Activated CD4-positive, alpha-beta T cell treated with anti-CD3 and anti-CD28 coated beads, Interleukin-2, amount 10 ng/mL, durations not matched to agents 7 days and 5 days (primary cell): Measurements from ENCODE around the gene EPHB4. TPM values are rescaled to one million over a fixed set of nuclear protein-coding genes. Genes with fewer than 3 reads are reported as not detected.
A peak's percentile ranks its signal among the peaks of the same experiment; 100 is the strongest.
"Not testable (repeated sequence)": the region's sequence is repeated elsewhere in the genome, so short reads cannot be mapped to it uniquely, and the experiment has no call there.

ENCODE experiments used
- CTCF ChIA-PET: fragments of 350-600 bp; sonication (Branson Sonifier 250); formaldehyde crosslinking; loops from one replicate; lab custom pipeline; 2021; ENCODE audit warnings: antibody characterized with exemption; lab: Charles Lee
- POLR2A ChIA-PET: fragments of 350-600 bp; sonication (Branson Sonifier 250); formaldehyde crosslinking; loops from one replicate; lab custom pipeline; 2021; ENCODE audit warnings: antibody characterized with exemption; lab: Charles Lee
- DNase-seq: peaks from one replicate; pipeline ENCODE4 v3.0.0-alpha.2; 2020
- H3K27ac Mint-ChIP-seq: one replicate; pipeline ENCODE4 v1.8.0; 2021; ENCODE audit warnings: mild to moderate bottlenecking, moderate library complexity, mixed read lengths
- H3K27me3 Mint-ChIP-seq: one replicate; pipeline ENCODE4 v1.8.0; 2021; ENCODE audit warnings: mixed read lengths
- H3K36me3 Mint-ChIP-seq: one replicate; pipeline ENCODE4 v1.8.0; 2021; ENCODE audit warnings: low read depth, mixed read lengths
- H3K4me1 Mint-ChIP-seq: one replicate; pipeline ENCODE4 v1.8.0; 2021; ENCODE audit warnings: mixed read lengths
- H3K4me3 Mint-ChIP-seq: one replicate; pipeline ENCODE4 v1.8.0; 2021; ENCODE audit warnings: mild to moderate bottlenecking, moderate library complexity, mixed read lengths
- H3K9me3 Mint-ChIP-seq: one replicate; pipeline ENCODE4 v1.8.0; 2021; ENCODE audit warnings: mixed read lengths
- total RNA-seq, 2 experiments: library from RNA; stranded (reverse); gene quantifications; one replicate each; pipeline ENCODE4 v1.2.3, GENCODE V29; 2021

EPHB4 gene
- total RNA-seq, 2 experiments from 2014 or later: 1.6 to 2.1 TPM

DNA sequence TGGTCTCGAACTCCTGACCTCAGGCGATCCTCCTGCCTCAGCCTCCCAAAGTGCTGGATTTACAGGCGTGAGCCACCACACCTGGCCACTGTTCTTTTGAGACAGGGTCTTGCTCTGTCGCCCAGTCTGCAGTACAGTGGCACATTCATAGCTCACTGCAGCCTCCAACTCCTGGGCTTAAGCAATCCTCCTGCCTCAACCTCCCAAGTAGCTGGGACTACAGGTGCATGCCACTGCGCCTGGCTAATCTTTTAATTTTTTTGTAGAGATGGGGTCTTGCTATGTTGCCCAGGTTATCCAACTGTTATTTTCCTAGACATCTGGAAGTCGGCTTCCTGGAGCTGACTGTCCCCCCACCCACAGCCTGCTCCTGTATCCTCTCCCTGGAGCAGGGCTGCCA lies 20.4 kb downstream of the EPHB4 start:
- H3K9me3 Mint-ChIP-seq, H3K27ac Mint-ChIP-seq, DNase-seq, H3K4me1 Mint-ChIP-seq, POLR2A ChIA-PET, H3K27me3 Mint-ChIP-seq, H3K36me3 Mint-ChIP-seq, H3K4me3 Mint-ChIP-seq: not testable (repeated sequence)
- CTCF ChIA-PET: interaction anchor here (0.5 to 2.4 kb wide), 4 partner anchors 13 to 1063 kb away, joined by 3 to 9 read pairs (median 3); partner anchors contain the start of gene SLC12A9

DNA sequence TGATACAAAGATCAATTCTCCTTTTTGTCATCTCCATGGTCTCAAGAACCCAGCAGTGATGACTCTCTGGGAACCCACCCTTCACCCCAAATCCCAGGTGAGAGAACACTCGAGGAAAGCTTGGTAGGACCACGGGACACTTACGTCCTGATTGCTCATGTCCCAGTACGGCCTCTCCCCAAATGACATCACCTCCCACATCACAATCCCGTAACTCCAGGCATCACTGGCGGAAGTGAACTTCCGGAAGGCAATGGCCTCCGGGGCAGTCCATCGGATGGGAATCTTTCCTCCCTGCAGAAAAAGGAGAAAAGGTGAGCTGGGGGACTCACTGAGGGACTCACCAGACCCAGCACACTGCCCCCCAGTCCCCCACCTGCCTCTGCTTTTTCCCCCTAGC lies 21.0 kb downstream of the EPHB4 start:
- ChIA-PET CTCF (interaction anchor here (1.5 to 2.4 kb wide), 2 partner anchors 13 to 45 kb away, joined by 3 to 9 read pairs; partner anchors contain the start of gene SLC12A9), POLR2A (no interaction called here)
- H3K27ac Mint-ChIP-seq: no peak overlapping the region
- H3K4me1 Mint-ChIP-seq: peaks cover 6% of the 10 kb centered on the region
- H3K9me3 Mint-ChIP-seq: no peaks in the 10 kb centered on the region
- DNase-seq: no peak
- no peaks in the 10 kb centered on the region for H3K36me3 Mint-ChIP-seq
- no peak overlapping the region for H3K4me3 Mint-ChIP-seq
- no peaks in the 10 kb centered on the region for H3K27me3 Mint-ChIP-seq

GRCh38 chr7:100804681-100805431 lies 22.5 kb downstream of the EPHB4 start:
- H3K9me3 Mint-ChIP-seq: no peaks in the 10 kb centered on the region
- no peak overlapping the region for H3K4me3 Mint-ChIP-seq
- H3K27ac Mint-ChIP-seq: no peak overlapping the region
- CTCF ChIA-PET: interaction anchor here (0.6 to 2.4 kb wide), 5 partner anchors 11 to 447 kb away, joined by 3 to 9 read pairs (median 5); partner anchors contain the start of genes POP7 and SLC12A9
- no peaks in the 10 kb centered on the region for H3K36me3 Mint-ChIP-seq
- H3K27me3 Mint-ChIP-seq: no peaks in the 10 kb centered on the region
- POLR2A ChIA-PET: no interaction called here
- H3K4me1 Mint-ChIP-seq: peaks cover 6% of the 10 kb centered on the region
- no peak for DNase-seq

GRCh38 chr7:100803398-100804161 lies 23.7 kb downstream of the EPHB4 start:
- Mint-ChIP-seq H3K36me3 (no peaks in the 10 kb centered on the region), H3K27me3 (no peaks in the 10 kb centered on the region), H3K27ac (peak overlapping the region; percentile 66), H3K9me3 (no peaks in the 10 kb centered on the region), H3K4me1 (peaks cover 9% of the 10 kb centered on the region), H3K4me3 (no peak overlapping the region)
- DNase-seq: peak; percentile 16
- POLR2A ChIA-PET: no interaction called here
- CTCF ChIA-PET: interaction anchor here (0.6 to 1.5 kb wide), 2 partner anchors 58 to 98 kb away, joined by 4 to 5 read pairs; partner anchors contain the start of gene POP7

GRCh38 chr7:100802951-100803350 lies 24.4 kb downstream of the EPHB4 start:
- no peaks in the 10 kb centered on the region for H3K27me3 Mint-ChIP-seq
- H3K9me3 Mint-ChIP-seq: no peaks in the 10 kb centered on the region
- no peaks in the 10 kb centered on the region for H3K36me3 Mint-ChIP-seq
- no peak overlapping the region for H3K4me3 Mint-ChIP-seq
- CTCF ChIA-PET: interaction anchor here (0.6 to 4.2 kb wide), 2 partner anchors 49 to 59 kb away, joined by 4 to 35 read pairs; partner anchors contain the start of gene SLC12A9
- H3K4me1 Mint-ChIP-seq: peaks cover 9% of the 10 kb centered on the region
- DNase-seq: no peak
- H3K27ac Mint-ChIP-seq: no peak overlapping the region
- POLR2A ChIA-PET: no interaction called here

GRCh38 chr7:100801833-100802568 lies 25.3 kb downstream of the EPHB4 start:
- Mint-ChIP-seq H3K4me3 (no peak overlapping the region), H3K4me1 (peaks cover 9% of the 10 kb centered on the region), H3K27me3 (no peaks in the 10 kb centered on the region), H3K27ac (no peak overlapping the region), H3K36me3 (no peaks in the 10 kb centered on the region), H3K9me3 (no peaks in the 10 kb centered on the region)
- no peak for DNase-seq
- ChIA-PET CTCF (interaction anchor here (0.6 to 4.2 kb wide), 6 partner anchors 11 to 50 kb away, joined by 3 to 35 read pairs (median 4); partner anchors contain the start of gene SLC12A9), POLR2A (no interaction called here)

- H3K27ac Mint-ChIP-seq: no peak overlapping the region
Observed at GRCh38 chr7:100799037-100799896, 28.1 kb downstream of the EPHB4 start.

DNA sequence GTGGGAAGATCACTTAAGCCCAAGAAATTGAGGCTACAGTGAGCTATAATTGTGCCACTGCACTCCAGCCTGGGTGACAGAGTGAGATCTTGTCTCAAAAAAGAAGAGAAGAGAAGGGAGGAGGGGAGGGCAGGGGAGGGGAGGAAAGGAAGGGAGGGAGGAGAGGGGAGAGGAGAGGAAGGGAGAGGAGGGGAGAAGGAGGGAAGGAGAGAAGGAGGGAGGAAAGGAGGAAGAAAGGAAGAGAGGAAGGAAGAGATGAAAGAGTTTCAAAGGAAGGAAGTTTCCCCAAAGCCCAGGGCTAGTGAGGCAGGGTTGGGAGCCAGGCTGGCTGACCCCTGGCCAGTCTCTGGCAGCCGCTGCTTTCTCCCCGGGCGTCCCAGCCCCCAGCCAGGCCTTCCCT lies 32.6 kb downstream of the EPHB4 start:
- Mint-ChIP-seq H3K27ac (no peak overlapping the region), H3K9me3 (no peaks in the 10 kb centered on the region), H3K4me1 (peaks cover 3% of the 10 kb centered on the region), H3K27me3 (no peaks in the 10 kb centered on the region), H3K4me3 (no peak overlapping the region), H3K36me3 (no peaks in the 10 kb centered on the region)
- no peak for DNase-seq
- ChIA-PET CTCF (interaction anchor here (1.3 kb wide), 1 partner anchor 10 kb away, joined by 4 read pairs; no protein-coding TSS in a partner anchor), POLR2A (no interaction called here)

More at GRCh38 chr7:100799037-100799896, 28.1 kb downstream of the EPHB4 start:
- POLR2A ChIA-PET: no interaction called here
- H3K27me3 Mint-ChIP-seq: no peaks in the 10 kb centered on the region
- H3K4me1 Mint-ChIP-seq: peaks cover 9% of the 10 kb centered on the region
- no peaks in the 10 kb centered on the region for H3K36me3 Mint-ChIP-seq
- H3K9me3 Mint-ChIP-seq: no peaks in the 10 kb centered on the region
- CTCF ChIA-PET: interaction anchor here (0.6 to 4.2 kb wide), 9 partner anchors 10 to 260 kb away, joined by 3 to 35 read pairs (median 4); partner anchors contain the start of genes POP7 and SLC12A9
- no peak overlapping the region for H3K4me3 Mint-ChIP-seq
- peak; percentile 66 for DNase-seq

DNA sequence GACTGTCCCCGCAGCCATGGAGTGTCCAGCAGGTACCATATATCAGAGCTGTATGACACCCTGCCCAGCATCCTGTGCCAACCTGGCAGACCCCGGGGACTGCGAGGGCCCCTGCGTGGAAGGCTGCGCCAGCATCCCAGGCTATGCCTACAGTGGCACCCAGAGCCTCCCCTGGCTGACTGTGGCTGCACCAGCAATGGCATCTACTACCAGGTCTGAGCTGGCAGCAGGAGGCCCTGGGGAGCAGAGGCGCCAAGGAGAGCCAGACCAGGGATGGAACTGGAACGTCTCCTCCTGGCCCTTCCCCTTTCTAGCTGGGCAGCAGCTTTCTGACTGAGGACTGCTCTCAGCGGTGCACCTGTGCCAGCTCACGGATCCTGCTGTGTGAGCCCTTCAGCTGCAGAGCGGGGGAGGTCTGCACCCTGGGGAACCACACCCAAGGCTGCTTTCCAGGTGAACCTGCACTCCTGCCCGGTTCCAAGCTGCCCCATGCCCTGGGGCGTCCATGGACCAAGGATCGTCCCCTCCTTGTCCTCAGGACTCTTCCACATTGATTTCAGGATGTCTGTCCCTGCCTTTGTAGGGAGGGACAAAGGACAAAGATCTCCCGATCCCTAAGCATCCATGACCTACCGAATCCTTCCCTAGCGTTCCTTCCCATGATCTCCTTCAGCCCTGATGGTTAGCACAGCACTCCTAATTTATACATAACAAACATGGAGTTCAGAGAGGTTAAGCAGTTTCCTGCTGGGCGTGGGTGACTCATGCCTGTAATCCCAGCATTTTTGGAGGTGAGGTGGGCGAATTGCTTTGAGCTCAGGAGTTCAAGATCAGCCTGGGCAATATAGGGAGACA lies 33.3 kb downstream of the EPHB4 start:
- POLR2A ChIA-PET: no interaction called here

GRCh38 chr7:100791881-100792666 lies 35.2 kb downstream of the EPHB4 start:
- no peak overlapping the region for H3K4me3 Mint-ChIP-seq
- no peaks in the 10 kb centered on the region for H3K36me3 Mint-ChIP-seq
- no peak overlapping the region for H3K27ac Mint-ChIP-seq
- no peaks in the 10 kb centered on the region for H3K27me3 Mint-ChIP-seq
- no peaks in the 10 kb centered on the region for H3K9me3 Mint-ChIP-seq
- no peak for DNase-seq
- H3K4me1 Mint-ChIP-seq: no peaks in the 10 kb centered on the region
- ChIA-PET POLR2A (no interaction called here), CTCF (interaction anchor here (0.7 to 0.8 kb wide), 2 partner anchors 44 to 60 kb away, joined by 3 read pairs; partner anchors contain the start of gene SLC12A9)

More for the DNA sequence above, 33.3 kb downstream of the EPHB4 start:
- no peaks in the 10 kb centered on the region for H3K9me3 Mint-ChIP-seq
- DNase-seq: no peak
- no peaks in the 10 kb centered on the region for H3K4me1 Mint-ChIP-seq
- no peaks in the 10 kb centered on the region for H3K36me3 Mint-ChIP-seq
- no peak overlapping the region for H3K4me3 Mint-ChIP-seq
- no peaks in the 10 kb centered on the region for H3K27me3 Mint-ChIP-seq
- CTCF ChIA-PET: interaction anchor here (1.2 to 1.3 kb wide), 2 partner anchors 11 to 12 kb away, joined by 3 to 4 read pairs; no protein-coding TSS in a partner anchor
- H3K27ac Mint-ChIP-seq: no peak overlapping the region
